ENCODE results near the gene FXYD2.

FXYD2 gene

DNA sequence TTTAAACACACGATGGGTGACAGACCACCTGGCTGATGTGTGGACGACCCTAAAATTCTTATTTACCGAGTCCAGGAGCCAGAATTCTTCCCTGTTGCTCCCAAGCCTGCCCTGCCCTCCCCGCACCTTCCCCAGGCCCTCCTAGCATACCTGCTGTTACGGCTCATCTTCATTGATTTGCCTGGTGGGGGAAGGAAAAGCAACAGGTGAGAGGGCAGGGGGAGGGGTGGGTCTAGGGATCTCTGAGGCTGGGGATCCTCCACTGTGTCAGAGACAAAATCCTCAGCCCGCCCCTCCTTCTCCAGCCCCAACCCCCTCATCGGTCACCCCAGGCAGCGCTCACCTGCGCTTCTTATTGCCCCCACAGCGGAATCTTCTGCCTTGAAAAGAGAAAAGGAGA, 4.0 kb downstream of the FXYD2 start:
- no peak for DNase-seq (ENCODE audit: low read depth)
- no peak overlapping the region for H3K4me3 ChIP-seq (ENCODE audit: control insufficient read depth, low read depth, low read length)

DNA sequence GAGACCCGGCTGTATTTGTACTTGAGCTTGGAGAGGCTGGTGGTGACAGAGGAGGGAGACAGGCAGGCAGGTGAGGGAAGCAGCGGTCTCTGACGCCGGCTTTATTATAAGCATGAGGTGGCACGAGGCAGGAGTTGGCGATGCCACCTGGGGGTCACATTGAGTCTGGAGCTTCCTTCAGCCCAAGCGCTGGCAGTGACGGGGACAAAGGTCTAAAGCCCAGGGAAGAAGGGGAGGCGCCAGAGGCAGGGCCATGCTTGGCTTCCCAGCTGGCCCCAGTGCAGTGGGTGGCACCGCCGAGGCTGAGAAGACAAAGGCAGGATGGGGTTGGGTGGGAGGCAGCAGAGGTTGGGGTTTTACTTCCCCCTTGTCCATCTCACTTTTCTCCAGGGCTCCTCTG, 4.5 kb downstream of the FXYD2 start:
- no peak for DNase-seq (ENCODE audit: low read depth)
- TF ChIP-seq, protein P1, sequence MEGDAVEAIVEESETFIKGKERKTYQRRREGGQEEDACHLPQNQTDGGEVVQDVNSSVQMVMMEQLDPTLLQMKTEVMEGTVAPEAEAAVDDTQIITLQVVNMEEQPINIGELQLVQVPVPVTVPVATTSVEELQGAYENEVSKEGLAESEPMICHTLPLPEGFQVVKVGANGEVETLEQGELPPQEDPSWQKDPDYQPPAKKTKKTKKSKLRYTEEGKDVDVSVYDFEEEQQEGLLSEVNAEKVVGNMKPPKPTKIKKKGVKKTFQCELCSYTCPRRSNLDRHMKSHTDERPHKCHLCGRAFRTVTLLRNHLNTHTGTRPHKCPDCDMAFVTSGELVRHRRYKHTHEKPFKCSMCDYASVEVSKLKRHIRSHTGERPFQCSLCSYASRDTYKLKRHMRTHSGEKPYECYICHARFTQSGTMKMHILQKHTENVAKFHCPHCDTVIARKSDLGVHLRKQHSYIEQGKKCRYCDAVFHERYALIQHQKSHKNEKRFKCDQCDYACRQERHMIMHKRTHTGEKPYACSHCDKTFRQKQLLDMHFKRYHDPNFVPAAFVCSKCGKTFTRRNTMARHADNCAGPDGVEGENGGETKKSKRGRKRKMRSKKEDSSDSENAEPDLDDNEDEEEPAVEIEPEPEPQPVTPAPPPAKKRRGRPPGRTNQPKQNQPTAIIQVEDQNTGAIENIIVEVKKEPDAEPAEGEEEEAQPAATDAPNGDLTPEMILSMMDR (IDR thresholded peaks at IDR 0.05; ENCODE audit: control insufficient read depth, insufficient read depth, low read depth, low read length, missing control alignments) = no peak
- no peak overlapping the region for H3K4me3 ChIP-seq (ENCODE audit: control insufficient read depth, low read depth, low read length)

More for the DNA sequence above, 4.0 kb downstream of the FXYD2 start:
- TF ChIP-seq, protein P1 (IDR thresholded peaks at IDR 0.05; ENCODE audit: control insufficient read depth, insufficient read depth, low read depth, low read length, missing control alignments) = no peak

GRCh38 chr11:117819096-117820040, 5.2 kb downstream of the FXYD2 start:
- DNase-seq (ENCODE audit: low read depth) = no peak
- TF ChIP-seq, protein P1 (IDR thresholded peaks at IDR 0.05; ENCODE audit: control insufficient read depth, insufficient read depth, low read depth, low read length, missing control alignments) = peak; percentile 54
- no peak overlapping the region for H3K4me3 ChIP-seq (ENCODE audit: control insufficient read depth, low read depth, low read length)

GRCh38 chr11:117818041-117818873, 6.3 kb downstream of the FXYD2 start:
- TF ChIP-seq, protein P1 (IDR thresholded peaks at IDR 0.05; ENCODE audit: control insufficient read depth, insufficient read depth, low read depth, low read length, missing control alignments) = no peak
- DNase-seq (ENCODE audit: low read depth) = no peak
- H3K4me3 ChIP-seq (ENCODE audit: control insufficient read depth, low read depth, low read length) = no peak overlapping the region

DNA sequence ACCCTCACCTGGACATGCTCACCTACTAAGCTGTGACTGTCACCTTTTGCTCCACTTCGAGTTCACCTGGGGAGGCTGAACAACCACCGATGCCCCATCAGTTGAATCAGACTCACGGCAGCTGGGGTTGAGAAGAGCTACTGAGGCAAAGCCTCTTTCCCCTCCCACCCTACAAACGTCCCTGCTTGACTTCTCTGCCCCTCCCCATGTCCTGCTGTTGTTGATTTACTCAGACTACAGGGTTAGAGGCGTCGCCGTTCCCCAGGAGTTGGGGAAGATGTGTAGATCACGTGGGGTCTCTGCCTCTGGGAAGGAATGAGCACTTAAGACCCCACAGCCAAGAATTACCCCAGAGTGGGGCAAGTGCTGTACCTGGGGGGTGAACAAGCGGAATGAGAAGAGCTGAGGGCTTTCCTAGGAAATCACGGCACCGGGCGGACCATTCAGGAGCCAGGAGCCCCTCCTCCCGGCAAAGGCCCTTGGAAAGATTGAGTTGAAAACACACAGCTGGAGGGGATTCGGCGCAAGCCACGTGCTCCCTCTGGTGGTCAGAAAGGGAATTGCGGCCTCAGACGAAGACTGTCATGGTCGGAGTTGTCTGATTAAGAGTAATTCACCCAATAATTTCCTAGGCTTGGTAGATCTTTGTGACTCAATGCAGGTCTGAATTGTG, 7.0 kb downstream of the FXYD2 start:
- TF ChIP-seq, protein P1 (IDR thresholded peaks at IDR 0.05; ENCODE audit: control insufficient read depth, insufficient read depth, low read depth, low read length, missing control alignments) = peak; percentile 97

GRCh38 chr11:117816846-117817367, 7.6 kb downstream of the FXYD2 start:
- no peak overlapping the region for H3K4me3 ChIP-seq (ENCODE audit: control insufficient read depth, low read depth, low read length)
- TF ChIP-seq, protein P1 (IDR thresholded peaks at IDR 0.05; ENCODE audit: control insufficient read depth, insufficient read depth, low read depth, low read length, missing control alignments) = no peak

More for the DNA sequence above, 7.0 kb downstream of the FXYD2 start:
- peak; percentile 23 for DNase-seq (ENCODE audit: low read depth)
- no peak overlapping the region for H3K4me3 ChIP-seq (ENCODE audit: control insufficient read depth, low read depth, low read length)

More at GRCh38 chr11:117816846-117817367, 7.6 kb downstream of the FXYD2 start:
- DNase-seq (ENCODE audit: low read depth) = no peak

Data from AG09309 (cell line).